NCI-H128 (cell line): ENCODE data around the gene ITPR2.
"Not testable (repeated sequence)": the region's sequence is repeated elsewhere in the genome, so short reads cannot be mapped to it uniquely, and the experiment has no call there.

Source experiments
- DNase-seq: peaks from one replicate; lab custom pipeline; 2025; ENCODE audit not compliant: unreplicated experiment; lab: John Stamatoyannopoulos, UW

The ITPR2 gene

GRCh38 chr12:26469421-26470180, 363.4 kb downstream of the ITPR2 start:
- no peak for DNase-seq

- no peak for DNase-seq
These were observed 365.6 kb downstream of the ITPR2 start for GRCh38 chr12:26467351-26467750.

DNA sequence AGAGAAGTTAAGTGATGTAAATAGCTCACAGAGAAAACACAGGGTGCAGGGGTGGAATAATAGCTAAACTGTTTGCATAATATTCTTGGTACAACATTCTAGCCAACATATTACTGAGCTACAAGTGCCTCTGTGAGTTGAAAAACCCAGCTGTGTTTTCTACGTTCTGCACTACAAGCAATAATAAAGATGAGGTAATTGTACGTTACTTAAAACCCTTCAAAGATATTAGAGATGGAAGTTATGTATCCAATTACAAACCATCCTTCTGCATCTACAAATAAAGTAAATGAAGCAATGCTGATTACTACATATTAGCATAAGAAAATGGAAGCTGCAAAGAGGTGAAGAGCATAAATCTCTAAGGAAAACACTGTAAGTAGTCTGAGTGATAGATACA, 366.3 kb downstream of the ITPR2 start:
- no peak for DNase-seq

GRCh38 chr12:26465419-26466097, 367.4 kb downstream of the ITPR2 start:
- no peak for DNase-seq

DNA sequence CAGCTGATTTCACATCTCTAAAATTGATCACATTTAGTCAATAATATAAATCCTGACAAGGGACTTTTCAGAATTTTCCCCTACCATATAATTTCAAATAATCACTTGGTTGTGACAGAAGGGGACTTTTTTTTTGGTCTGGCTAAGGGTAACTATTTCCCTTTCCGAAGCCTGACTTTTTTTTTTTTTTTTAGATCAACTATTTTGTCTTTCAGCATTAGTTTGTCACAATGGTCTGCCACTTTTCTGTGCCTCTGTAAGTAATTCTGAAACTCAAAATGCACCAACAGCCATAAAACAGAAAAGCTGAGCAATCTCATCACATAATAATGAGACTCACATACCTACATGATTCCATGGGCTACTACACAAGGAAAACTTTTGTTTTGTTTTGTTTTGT, 371.2 kb downstream of the ITPR2 start:
- DNase-seq: no peak

DNA sequence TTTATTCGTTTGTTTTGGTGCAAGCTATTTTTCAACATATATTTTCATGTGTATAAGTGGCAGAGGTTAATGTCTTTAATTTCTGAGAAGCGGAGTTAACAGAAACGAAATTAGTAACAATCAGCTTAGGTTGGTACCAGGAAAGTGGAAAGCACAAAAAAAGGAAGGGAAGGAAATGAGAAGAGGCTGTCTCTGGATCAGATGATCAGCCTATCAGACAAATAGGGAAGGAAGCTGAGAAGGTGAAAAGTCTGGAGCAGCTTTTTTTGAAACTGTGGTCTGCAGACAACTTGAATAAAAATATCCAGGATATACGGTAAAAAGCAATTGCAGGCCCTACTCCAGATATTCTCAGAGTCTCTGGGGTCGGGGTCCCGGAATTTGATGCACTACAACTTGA, 372.6 kb downstream of the ITPR2 start:
- no peak for DNase-seq

GRCh38 chr12:26455936-26456574, 376.9 kb downstream of the ITPR2 start:
- DNase-seq: no peak

- no peak for DNase-seq
These were observed 379.7 kb downstream of the ITPR2 start for GRCh38 chr12:26453246-26453645.

DNA sequence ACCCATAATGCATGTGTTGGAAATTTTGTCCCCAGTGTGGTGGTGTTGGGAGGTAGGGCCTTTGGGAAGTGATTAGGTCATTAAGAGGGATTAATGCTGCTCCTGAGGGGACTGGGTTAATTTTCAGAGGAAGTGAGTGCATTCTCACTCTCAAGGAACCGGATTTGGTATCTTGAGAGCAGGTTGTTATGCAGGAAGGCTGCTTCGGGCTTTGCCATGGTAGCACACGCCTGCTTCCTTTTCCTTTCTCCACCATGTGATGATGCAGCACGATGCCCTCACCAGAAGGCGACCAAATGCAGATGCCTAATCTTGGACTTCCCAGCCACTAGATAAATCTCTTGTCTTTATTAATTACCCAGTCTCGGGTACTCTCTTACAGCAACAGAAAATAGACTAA, 380.5 kb downstream of the ITPR2 start:
- DNase-seq: no peak

DNA sequence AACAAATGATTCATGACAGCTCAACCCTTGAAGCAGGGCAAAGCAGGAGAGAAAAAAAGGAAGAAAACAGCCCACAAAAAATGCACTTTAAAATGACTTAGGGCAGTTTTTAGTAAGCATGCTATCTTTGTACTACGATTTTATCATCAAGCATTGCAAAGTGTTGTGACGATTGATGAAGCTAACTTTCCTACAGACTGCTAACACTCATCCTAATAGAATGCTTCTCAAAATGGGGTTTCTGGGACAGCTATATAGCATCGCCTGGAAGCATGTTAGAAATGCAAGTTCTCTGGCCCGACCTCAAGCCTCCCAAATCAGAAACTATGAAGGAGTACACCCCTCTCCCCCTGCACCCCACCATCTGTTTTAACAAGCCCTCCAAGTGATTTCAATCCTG, 381.2 kb downstream of the ITPR2 start:
- no peak for DNase-seq

GRCh38 chr12:26445909-26446308, 387.1 kb downstream of the ITPR2 start:
- DNase-seq: no peak

- no peak for DNase-seq
These were observed 389.7 kb downstream of the ITPR2 start for GRCh38 chr12:26443309-26443708.

DNA sequence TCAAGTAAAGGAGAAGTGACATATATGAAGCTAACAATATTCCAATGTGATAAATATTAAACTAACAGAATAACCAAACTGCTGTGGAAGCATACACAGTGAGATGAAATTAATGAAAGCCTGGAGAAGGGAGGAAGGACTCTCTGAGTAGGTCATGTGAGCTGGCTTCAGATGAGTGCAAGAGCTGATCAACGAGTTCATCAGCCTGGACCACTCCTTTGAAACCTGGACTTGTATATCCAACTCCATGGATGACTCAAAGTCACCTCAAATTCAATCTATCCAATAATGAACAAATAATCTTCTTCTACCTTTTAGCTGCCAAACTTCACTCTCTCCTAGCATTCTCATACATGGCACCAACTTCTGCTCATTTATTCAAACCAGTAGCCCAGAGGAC, 391.6 kb downstream of the ITPR2 start:
- DNase-seq: no peak

DNA sequence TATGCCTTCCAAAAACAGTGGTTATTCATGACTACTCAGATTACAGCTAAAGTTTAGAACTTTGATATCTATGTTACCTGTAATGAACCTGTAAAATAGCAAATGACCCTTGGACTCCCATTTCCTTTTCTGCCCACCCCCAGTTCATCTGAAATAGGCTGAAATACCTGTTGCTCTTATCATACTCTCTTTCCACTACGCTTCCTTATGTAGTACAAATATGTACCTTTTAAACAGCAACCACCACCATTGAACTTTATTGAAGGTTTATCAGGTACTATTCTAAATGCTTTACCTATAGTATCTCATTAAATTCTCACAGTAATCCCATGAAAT, 398.0 kb downstream of the ITPR2 start:
- DNase-seq: no peak

DNA sequence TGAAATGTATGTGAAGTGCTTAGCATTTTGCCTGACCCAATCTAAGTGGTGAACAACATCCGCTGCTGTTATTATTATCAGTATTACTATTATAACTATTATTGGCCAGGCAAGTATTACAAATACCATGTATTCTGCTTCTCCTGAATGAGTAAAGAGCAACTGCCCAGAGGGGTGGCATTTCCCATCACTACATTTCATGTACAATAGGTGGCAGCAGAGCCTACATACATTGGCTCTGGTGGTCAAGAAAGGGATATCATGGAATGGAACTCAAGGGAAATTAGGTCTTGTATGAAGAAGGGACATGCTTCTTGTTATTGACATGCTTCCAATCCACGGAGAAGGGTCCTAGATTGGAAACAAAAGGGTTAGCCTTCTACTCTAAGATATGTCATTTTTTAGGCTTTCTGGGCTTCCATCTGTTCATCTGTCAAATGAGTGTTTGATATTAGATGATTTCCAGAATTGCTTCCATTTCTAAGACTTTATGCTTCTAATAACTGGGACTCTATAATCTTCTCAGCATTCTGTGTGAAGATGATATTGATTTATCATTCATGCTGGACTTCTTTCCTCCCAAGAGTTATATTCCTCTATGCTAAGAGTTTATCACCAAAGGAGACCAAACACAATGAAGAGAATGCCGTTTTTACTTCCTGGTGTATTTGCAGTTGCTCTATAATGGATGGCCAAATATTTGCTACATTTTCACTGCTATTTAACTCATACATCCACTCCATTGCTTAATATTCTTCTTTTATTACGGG, 398.5 kb downstream of the ITPR2 start:
- DNase-seq: peak; percentile 9

DNA sequence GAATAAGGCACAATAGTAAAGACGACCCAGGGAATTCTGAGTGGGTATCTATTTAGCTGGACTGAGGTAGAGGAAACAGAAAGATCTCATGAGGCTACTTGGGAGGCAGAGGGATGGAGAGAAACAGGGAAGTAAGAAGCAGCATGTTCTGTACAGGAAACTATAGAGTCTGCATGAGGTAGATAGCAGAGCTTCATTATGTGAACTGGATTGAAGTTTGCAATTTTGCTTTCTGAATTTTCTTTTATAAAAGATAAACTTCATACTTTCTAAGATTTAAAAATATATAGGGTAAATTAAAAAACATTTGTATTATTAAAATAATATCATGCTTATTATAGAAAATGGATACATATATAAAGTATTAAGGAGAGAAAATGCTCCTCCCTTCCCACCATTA, 399.3 kb downstream of the ITPR2 start:
- not testable (repeated sequence) for DNase-seq

DNA sequence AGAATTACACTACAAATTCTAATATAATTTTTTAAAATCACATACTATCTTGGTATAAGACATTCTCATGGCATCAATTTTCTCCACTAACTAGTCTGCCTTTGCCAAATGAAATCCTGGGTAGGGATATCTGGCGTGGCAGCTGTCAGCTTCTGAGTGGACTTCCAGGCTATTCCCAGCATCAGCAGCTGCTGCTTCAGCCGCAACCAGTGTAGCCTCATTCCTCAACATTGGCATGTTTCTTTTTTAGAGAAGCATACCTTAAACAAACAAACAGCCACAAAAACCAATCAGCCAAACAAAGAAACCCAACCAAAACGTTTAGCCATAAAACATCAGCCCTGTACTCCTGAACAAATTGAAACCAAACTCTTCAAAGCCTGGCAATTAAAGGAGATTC, 401.8 kb downstream of the ITPR2 start:
- DNase-seq: no peak

GRCh38 chr12:26430596-26430995, 402.4 kb downstream of the ITPR2 start:
- not testable (repeated sequence) for DNase-seq

- DNase-seq: no peak
These were observed 403.8 kb downstream of the ITPR2 start for GRCh38 chr12:26429070-26429691.

DNA sequence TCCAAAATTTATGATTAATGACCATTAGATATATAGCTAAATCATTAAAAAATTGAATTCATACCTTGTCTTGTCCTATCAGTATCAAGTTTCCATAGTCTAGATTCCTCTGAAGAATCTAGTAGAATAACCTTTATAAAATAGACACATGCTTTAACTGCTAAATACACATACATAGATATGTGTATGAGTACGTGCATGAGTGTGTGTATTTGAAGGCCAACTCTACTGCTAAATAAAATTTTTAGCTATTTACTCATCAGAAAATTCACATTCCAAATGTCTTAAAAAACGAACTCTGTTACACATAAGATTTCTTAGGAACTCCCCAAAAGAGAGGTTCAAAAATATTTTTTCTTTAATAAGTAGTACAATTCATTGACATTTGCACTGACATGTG, 404.6 kb downstream of the ITPR2 start:
- DNase-seq: no peak

GRCh38 chr12:26426652-26427051, 406.3 kb downstream of the ITPR2 start:
- DNase-seq: no peak
